ENCODE results near the gene GIGYF1. TPM values are rescaled to one million over a fixed set of nuclear protein-coding genes. Genes with fewer than 3 reads are reported as not detected.

Gene GIGYF1
- total and polyA plus RNA-seq, 2 of the 13 experiments (the other 11 are each of a cell fraction or from before 2014, with no cell fraction given): 7.6 to 16.1 TPM

DNA sequence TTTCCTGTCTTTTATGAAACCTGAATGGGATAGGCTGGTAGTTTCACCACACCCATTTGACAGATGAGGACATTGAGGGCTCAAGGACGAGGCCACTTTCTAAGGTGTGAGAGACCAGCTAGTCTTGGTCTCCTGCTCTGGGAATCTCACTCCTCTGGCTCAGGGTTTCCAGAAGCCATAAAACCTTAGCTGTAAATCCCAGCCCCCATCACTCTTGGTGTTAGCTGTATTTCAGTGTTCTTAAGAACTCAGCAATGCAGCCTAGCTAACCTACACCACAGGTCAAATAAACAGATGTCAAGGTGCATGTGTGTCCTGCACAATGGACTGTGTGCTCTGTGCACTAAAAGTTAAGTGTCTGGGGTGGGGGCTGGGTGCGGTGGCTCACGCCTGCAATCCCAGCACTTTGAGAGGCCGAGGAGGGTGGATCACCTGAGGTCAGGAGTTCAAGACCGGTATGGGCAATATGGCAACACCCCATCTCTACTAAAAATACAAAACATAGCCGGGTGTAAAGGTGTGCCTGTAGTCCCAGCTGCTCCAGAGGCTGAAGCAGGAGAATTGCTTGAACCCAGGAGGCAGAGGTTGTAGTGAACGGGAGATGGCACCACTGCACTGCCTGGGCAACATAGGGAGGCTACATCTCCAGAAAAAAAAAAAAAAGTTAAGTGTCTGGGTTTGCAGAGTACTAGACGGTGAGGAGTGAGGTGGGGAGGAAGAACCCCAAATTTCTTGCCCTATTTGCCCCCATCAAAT, 25.7 kb upstream of the GIGYF1 start (continued):
- TF ChIP-seq, protein P1, sequence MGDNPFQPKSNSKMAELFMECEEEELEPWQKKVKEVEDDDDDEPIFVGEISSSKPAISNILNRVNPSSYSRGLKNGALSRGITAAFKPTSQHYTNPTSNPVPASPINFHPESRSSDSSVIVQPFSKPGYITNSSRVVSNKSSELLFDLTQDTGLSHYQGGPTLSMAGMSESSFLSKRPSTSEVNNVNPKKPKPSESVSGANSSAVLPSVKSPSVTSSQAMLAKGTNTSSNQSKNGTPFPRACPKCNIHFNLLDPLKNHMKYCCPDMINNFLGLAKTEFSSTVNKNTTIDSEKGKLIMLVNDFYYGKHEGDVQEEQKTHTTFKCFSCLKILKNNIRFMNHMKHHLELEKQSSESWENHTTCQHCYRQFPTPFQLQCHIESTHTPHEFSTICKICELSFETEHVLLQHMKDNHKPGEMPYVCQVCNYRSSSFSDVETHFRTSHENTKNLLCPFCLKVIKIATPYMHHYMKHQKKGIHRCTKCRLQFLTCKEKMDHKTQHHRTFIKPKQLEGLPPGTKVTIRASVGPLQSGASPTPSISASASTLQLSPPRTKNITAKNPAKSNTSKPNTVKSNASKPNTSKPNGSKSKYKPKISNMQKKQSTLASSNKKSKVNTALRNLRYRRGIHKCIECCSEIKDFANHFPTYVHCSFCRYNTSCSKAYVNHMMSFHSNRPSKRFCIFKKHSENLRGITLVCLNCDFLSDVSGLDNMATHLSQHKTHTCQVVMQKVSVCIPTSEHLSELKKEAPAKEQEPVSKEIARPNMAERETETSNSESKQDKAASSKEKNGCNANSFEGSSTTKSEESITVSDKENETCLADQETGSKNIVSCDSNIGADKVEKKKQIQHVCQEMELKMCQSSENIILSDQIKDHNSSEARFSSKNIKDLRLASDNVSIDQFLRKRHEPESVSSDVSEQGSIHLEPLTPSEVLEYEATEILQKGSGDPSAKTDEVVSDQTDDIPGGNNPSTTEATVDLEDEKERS (CRISPR knock-in tag; IDR thresholded peaks at IDR 0.05): no peak
- TF ChIP-seq ADNP (CRISPR knock-in tag; IDR thresholded peaks at IDR 0.05) (peak; percentile 89), KDM2A (CRISPR knock-in tag; IDR thresholded peaks at IDR 0.05; ENCODE audit: borderline replicate concordance, low read depth) (no peak), BCL6 (CRISPR knock-in tag; IDR thresholded peaks at IDR 0.05) (peak; percentile 63; the same call in 1 of the 2 replicates), ZNF232 (CRISPR knock-in tag; IDR thresholded peaks at IDR 0.05; ENCODE audit: borderline replicate concordance) (0 out of 2 replicates have a peak, but pooled peaks have one; percentile 65), POLR2AphosphoS2 (IDR thresholded peaks at IDR 0.05; ENCODE audit: low read depth, low read length) (no peak), ZKSCAN1 (IDR thresholded peaks at IDR 0.05; ENCODE audit: low read length) (no peak), ZNF33B (CRISPR knock-in tag; IDR thresholded peaks at IDR 0.05) (no peak), KDM4B (CRISPR knock-in tag; IDR thresholded peaks at IDR 0.05) (no peak), ZNF543 (CRISPR knock-in tag; IDR thresholded peaks at IDR 0.05) (no peak), HNF4A (CRISPR knock-in tag; IDR thresholded peaks at IDR 0.05) (peak; percentile 90), AKAP8 (CRISPR knock-in tag; IDR thresholded peaks at IDR 0.05) (no peak; the same call in 1 of the 2 replicates), RFX3 (CRISPR knock-in tag; IDR thresholded peaks at IDR 0.05) (no peak)
- TF ChIP-seq, protein P2, sequence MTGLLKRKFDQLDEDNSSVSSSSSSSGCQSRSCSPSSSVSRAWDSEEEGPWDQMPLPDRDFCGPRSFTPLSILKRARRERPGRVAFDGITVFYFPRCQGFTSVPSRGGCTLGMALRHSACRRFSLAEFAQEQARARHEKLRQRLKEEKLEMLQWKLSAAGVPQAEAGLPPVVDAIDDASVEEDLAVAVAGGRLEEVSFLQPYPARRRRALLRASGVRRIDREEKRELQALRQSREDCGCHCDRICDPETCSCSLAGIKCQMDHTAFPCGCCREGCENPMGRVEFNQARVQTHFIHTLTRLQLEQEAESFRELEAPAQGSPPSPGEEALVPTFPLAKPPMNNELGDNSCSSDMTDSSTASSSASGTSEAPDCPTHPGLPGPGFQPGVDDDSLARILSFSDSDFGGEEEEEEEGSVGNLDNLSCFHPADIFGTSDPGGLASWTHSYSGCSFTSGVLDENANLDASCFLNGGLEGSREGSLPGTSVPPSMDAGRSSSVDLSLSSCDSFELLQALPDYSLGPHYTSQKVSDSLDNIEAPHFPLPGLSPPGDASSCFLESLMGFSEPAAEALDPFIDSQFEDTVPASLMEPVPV (CRISPR knock-in tag; IDR thresholded peaks at IDR 0.05): no peak
- TF ChIP-seq, protein P3, sequence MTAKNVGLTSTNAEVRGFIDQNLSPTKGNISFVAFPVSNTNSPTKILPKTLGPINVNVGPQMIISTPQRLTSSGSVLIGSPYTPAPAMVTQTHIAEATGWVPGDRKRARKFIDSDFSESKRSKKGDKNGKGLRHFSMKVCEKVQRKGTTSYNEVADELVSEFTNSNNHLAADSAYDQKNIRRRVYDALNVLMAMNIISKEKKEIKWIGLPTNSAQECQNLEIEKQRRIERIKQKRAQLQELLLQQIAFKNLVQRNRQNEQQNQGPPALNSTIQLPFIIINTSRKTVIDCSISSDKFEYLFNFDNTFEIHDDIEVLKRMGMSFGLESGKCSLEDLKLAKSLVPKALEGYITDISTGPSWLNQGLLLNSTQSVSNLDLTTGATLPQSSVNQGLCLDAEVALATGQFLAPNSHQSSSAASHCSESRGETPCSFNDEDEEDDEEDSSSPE (CRISPR knock-in tag; IDR thresholded peaks at IDR 0.05): peak; percentile 26; the same call in 1 of the 2 replicates
- TF ChIP-seq, protein P4, sequence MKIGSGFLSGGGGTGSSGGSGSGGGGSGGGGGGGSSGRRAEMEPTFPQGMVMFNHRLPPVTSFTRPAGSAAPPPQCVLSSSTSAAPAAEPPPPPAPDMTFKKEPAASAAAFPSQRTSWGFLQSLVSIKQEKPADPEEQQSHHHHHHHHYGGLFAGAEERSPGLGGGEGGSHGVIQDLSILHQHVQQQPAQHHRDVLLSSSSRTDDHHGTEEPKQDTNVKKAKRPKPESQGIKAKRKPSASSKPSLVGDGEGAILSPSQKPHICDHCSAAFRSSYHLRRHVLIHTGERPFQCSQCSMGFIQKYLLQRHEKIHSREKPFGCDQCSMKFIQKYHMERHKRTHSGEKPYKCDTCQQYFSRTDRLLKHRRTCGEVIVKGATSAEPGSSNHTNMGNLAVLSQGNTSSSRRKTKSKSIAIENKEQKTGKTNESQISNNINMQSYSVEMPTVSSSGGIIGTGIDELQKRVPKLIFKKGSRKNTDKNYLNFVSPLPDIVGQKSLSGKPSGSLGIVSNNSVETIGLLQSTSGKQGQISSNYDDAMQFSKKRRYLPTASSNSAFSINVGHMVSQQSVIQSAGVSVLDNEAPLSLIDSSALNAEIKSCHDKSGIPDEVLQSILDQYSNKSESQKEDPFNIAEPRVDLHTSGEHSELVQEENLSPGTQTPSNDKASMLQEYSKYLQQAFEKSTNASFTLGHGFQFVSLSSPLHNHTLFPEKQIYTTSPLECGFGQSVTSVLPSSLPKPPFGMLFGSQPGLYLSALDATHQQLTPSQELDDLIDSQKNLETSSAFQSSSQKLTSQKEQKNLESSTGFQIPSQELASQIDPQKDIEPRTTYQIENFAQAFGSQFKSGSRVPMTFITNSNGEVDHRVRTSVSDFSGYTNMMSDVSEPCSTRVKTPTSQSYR (CRISPR knock-in tag; IDR thresholded peaks at IDR 0.05; ENCODE audit: borderline replicate concordance): peak; percentile 90
- TF ChIP-seq, protein P5, sequence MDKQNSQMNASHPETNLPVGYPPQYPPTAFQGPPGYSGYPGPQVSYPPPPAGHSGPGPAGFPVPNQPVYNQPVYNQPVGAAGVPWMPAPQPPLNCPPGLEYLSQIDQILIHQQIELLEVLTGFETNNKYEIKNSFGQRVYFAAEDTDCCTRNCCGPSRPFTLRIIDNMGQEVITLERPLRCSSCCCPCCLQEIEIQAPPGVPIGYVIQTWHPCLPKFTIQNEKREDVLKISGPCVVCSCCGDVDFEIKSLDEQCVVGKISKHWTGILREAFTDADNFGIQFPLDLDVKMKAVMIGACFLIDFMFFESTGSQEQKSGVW (CRISPR knock-in tag; IDR thresholded peaks at IDR 0.05; ENCODE audit: borderline replicate concordance): no peak

Data from HepG2 (cell line).